HL-60 (cell line): ENCODE measurements around the gene SLC7A1.

Experiments
- POLR2AphosphoS5 ChIP-seq: IDR thresholded peaks from 2 replicates; pipeline ENCODE4 v1.6.1; 2012; ENCODE audit warnings: low read depth
- TF ChIP-seq, protein P1 (sequence below): IDR thresholded peaks from 2 replicates; pipeline ENCODE4 v1.6.1; 2012; ENCODE audit warnings: low read depth; ENCODE audit not compliant: insufficient replicate concordance
- TF ChIP-seq, protein P2 (sequence below): IDR thresholded peaks from one replicate; pipeline ENCODE4 v1.5.1; 2011; ENCODE audit warnings: low read length, control low read depth, inconsistent platforms; ENCODE audit not compliant: insufficient read depth

DNA sequence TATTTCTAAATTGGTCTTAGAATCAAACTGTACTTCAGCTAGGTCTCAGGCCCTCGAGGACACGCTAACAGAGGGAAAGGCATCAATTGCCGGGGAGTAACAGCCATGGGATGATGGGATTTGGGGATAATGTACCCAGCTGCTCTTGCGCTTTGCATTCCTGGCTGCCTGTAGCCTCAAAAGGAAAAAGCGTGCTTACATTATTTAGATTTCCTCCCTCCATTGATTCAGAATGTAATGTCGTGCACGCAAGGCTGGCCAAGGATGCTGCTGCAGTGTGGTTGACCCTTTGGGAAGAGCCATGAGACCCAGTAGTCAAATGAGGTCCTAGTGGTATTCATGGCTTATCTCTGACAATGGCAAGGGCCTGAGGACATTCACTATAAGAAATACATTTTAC, 95.1 kb downstream of the SLC7A1 start:
- TF ChIP-seq, protein P1, sequence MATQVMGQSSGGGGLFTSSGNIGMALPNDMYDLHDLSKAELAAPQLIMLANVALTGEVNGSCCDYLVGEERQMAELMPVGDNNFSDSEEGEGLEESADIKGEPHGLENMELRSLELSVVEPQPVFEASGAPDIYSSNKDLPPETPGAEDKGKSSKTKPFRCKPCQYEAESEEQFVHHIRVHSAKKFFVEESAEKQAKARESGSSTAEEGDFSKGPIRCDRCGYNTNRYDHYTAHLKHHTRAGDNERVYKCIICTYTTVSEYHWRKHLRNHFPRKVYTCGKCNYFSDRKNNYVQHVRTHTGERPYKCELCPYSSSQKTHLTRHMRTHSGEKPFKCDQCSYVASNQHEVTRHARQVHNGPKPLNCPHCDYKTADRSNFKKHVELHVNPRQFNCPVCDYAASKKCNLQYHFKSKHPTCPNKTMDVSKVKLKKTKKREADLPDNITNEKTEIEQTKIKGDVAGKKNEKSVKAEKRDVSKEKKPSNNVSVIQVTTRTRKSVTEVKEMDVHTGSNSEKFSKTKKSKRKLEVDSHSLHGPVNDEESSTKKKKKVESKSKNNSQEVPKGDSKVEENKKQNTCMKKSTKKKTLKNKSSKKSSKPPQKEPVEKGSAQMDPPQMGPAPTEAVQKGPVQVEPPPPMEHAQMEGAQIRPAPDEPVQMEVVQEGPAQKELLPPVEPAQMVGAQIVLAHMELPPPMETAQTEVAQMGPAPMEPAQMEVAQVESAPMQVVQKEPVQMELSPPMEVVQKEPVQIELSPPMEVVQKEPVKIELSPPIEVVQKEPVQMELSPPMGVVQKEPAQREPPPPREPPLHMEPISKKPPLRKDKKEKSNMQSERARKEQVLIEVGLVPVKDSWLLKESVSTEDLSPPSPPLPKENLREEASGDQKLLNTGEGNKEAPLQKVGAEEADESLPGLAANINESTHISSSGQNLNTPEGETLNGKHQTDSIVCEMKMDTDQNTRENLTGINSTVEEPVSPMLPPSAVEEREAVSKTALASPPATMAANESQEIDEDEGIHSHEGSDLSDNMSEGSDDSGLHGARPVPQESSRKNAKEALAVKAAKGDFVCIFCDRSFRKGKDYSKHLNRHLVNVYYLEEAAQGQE = no peak
- TF ChIP-seq, protein P2, sequence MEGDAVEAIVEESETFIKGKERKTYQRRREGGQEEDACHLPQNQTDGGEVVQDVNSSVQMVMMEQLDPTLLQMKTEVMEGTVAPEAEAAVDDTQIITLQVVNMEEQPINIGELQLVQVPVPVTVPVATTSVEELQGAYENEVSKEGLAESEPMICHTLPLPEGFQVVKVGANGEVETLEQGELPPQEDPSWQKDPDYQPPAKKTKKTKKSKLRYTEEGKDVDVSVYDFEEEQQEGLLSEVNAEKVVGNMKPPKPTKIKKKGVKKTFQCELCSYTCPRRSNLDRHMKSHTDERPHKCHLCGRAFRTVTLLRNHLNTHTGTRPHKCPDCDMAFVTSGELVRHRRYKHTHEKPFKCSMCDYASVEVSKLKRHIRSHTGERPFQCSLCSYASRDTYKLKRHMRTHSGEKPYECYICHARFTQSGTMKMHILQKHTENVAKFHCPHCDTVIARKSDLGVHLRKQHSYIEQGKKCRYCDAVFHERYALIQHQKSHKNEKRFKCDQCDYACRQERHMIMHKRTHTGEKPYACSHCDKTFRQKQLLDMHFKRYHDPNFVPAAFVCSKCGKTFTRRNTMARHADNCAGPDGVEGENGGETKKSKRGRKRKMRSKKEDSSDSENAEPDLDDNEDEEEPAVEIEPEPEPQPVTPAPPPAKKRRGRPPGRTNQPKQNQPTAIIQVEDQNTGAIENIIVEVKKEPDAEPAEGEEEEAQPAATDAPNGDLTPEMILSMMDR = no peak
- no peak for TF ChIP-seq POLR2AphosphoS5
